Measurements from ENCODE around the gene JAK1.

GRCh38 chr1:64891448-64891825 lies 74.9 kb downstream of the JAK1 start:
- no peak for TF ChIP-seq CTCF (IDR thresholded peaks at IDR 0.05)
- no peak for TF ChIP-seq POLR2A (IDR thresholded peaks at IDR 0.05)
